SK-N-SH (cell line): Measurements from ENCODE around the gene GNAL. TPM values are rescaled to one million over a fixed set of nuclear protein-coding genes. Genes with fewer than 3 reads are reported as not detected.

Source experiments
- CTCF ChIA-PET: fragments of 300-600, 350-600 bp; formaldehyde crosslinking; extraction: SDS; loops from one replicate; lab custom pipeline; 2021; lab: Yijun Ruan, JAX
- POLR2A ChIA-PET: fragments of 350-600 bp; sonication (Branson Sonifier 250); formaldehyde crosslinking; extraction: SDS; loops from one replicate; lab custom pipeline; 2020; ENCODE audit warnings: antibody characterized with exemption, inconsistent platforms; lab: Yijun Ruan, JAX
- DNase-seq: peaks from one replicate; pipeline ENCODE4 v3.0.0; 2012
- H2AFZ ChIP-seq: fragments of 200-600 bp; sonication (generic); 2 replicates; pipeline ENCODE4 v1.8.1; 2016; ENCODE audit warnings: antibody characterized with exemption, mild to moderate bottlenecking, low read depth
- H3F3A ChIP-seq: fragments of 200-600 bp; sonication (generic); replicated peaks from 2 replicates; pipeline ENCODE3; 2016; ENCODE audit warnings: antibody characterized with exemption, mild to moderate bottlenecking; ENCODE audit not compliant: insufficient read depth
- H3K27ac ChIP-seq, 2 experiments: fragments of 200-500 bp in 1 of 2; fragments of 200-600 bp in 1 of 2; sonication (Bioruptor generic) in 1 of 2; sonication (generic), shearing (Covaris generic) in 1 of 2; 2 replicates each; pipeline versions ENCODE4 v1.5.1 to v1.6.1; 2014 to 2016; ENCODE audit warnings: low read depth in 2 of 2, inconsistent platforms in 1 of 2, low read length in 1 of 2, mild to moderate bottlenecking in 1 of 2, mixed read lengths in 1 of 2
- H3K27me3 ChIP-seq: fragments of 200-600 bp; sonication (generic), shearing (Covaris generic); 2 replicates; pipeline ENCODE4 v1.6.1; 2016; ENCODE audit warnings: mixed run types; ENCODE audit not compliant: insufficient read depth
- H3K36me3 ChIP-seq, 2 experiments: fragments of 200-500 bp in 1 of 2; fragments of 200-600 bp in 1 of 2; sonication (Bioruptor generic) in 1 of 2; sonication (generic) in 1 of 2; replicated peaks in 1 of 2; 2 replicates each; pipeline versions ENCODE3 to v1.5.1; 2014 to 2016; ENCODE audit warnings: low read length in 1 of 2, mild to moderate bottlenecking in 1 of 2; ENCODE audit not compliant: insufficient read depth in 2 of 2, control insufficient read depth in 1 of 2
- H3K4me1 ChIP-seq, 2 experiments: fragments of 200-500 bp in 1 of 2; fragments of 200-600 bp in 1 of 2; sonication (Bioruptor generic) in 1 of 2; sonication (generic), shearing (Covaris generic) in 1 of 2; 2 replicates each; pipeline versions ENCODE4 v1.5.1 to v1.6.1; 2014 to 2016; ENCODE audit warnings: low read depth in 1 of 2, low read length in 1 of 2, mixed run types in 1 of 2; ENCODE audit not compliant: insufficient read depth in 2 of 2, control insufficient read depth in 1 of 2
- H3K4me2 ChIP-seq: fragments of 200-600 bp; sonication (generic), shearing (Covaris generic); 2 replicates; pipeline ENCODE4 v1.6.1; 2017; ENCODE audit warnings: mixed run types
- H3K4me3 ChIP-seq, 2 experiments: fragments of 200-500 bp in 1 of 2; fragments of 200-600 bp in 1 of 2; sonication (Bioruptor generic) in 1 of 2; sonication (generic), shearing (Covaris generic) in 1 of 2; 2 replicates each; pipeline versions ENCODE4 v1.5.1 to v1.8.1; 2014 to 2016; ENCODE audit warnings: low read depth in 2 of 2, inconsistent platforms in 1 of 2, low read length in 1 of 2, mild to moderate bottlenecking in 1 of 2, mixed read lengths in 1 of 2, moderate library complexity in 1 of 2
- H3K79me2 ChIP-seq: fragments of 200-600 bp; sonication (generic); 2 replicates; pipeline ENCODE4 v1.8.1; 2017; ENCODE audit warnings: mild to moderate bottlenecking; ENCODE audit not compliant: insufficient read depth
- H3K9ac ChIP-seq: fragments of 200-600 bp; sonication (generic); 2 replicates; pipeline ENCODE4 v1.6.1; 2017; ENCODE audit warnings: mixed run types
- H3K9me2 ChIP-seq: fragments of 200-600 bp; sonication (generic); 2 replicates; pipeline ENCODE4 v1.6.1; 2017; ENCODE audit warnings: mixed run types
- H3K9me3 ChIP-seq: fragments of 200-600 bp; sonication (generic); 2 replicates; pipeline ENCODE4 v1.6.1; 2017; ENCODE audit warnings: mixed run types, mild to moderate bottlenecking, moderate library complexity
- H4K20me1 ChIP-seq: fragments of 200-600 bp; sonication (generic); 2 replicates; pipeline ENCODE4 v1.6.1; 2017; ENCODE audit warnings: mild to moderate bottlenecking, mixed run types; ENCODE audit not compliant: insufficient read depth
- FOXM1 ChIP-seq: IDR thresholded peaks from 2 replicates; pipeline ENCODE4 v1.4.0; 2012; ENCODE audit warnings: low read depth, mild to moderate bottlenecking
- GABPA ChIP-seq: IDR thresholded peaks from 2 replicates; pipeline ENCODE4 v1.4.0; 2012; ENCODE audit warnings: low read depth, mild to moderate bottlenecking
- GATA2 ChIP-seq: sonication (generic); formaldehyde crosslinking; IDR thresholded peaks from 2 replicates; pipeline ENCODE4 v1.5.0; 2020; ENCODE audit warnings: mild to moderate bottlenecking, missing genetic modification reagents
- JUND ChIP-seq: IDR thresholded peaks from 2 replicates; pipeline ENCODE4 v1.4.0; 2012
- MXI1 ChIP-seq: IDR thresholded peaks from 2 replicates; pipeline ENCODE4 v1.6.1; 2012; ENCODE audit warnings: mild to moderate bottlenecking, low read depth, low read length, improper control_type of control experiment
- RAD21 ChIP-seq: IDR thresholded peaks from 2 replicates; pipeline ENCODE4 v1.6.1; 2012; ENCODE audit warnings: mild to moderate bottlenecking, low read length
- RFX5 ChIP-seq: IDR thresholded peaks from 2 replicates; pipeline ENCODE4 v1.6.1; 2012; ENCODE audit warnings: mild to moderate bottlenecking, improper control_type of control experiment, low read length
- WGBS: methylation state at CpG from one replicate; pipeline ENCODE4 v1.1.6; 2017; ENCODE audit warnings: low lambda C conversion rate; 5-methylcytosine and 5-hydroxymethylcytosine counted together
- polyA plus RNA-seq, 3 experiments: library from polyadenylated mRNA; depleted of rRNA; stranded (reverse); fragments of >200 nt; gene quantifications; 2 replicates each; pipeline ENCODE4 v1.2.3, GENCODE V29; 2012
- TF ChIP-seq, protein P1 (sequence below): IDR thresholded peaks from 2 replicates; pipeline ENCODE4; 2012
- TF ChIP-seq, protein P2 (sequence below): IDR thresholded peaks from 2 replicates; pipeline ENCODE4 v1.6.1; 2012; ENCODE audit warnings: mild to moderate bottlenecking, low read depth, low read length, moderate library complexity
- TF ChIP-seq, protein P3 (sequence below): IDR thresholded peaks from 2 replicates; pipeline ENCODE4 v1.4.0; 2012; ENCODE audit warnings: low read depth

The GNAL gene
- polyA plus RNA-seq, 1 of the 3 experiments (the other 2 are of a cell fraction) = 0.13 TPM

DNA sequence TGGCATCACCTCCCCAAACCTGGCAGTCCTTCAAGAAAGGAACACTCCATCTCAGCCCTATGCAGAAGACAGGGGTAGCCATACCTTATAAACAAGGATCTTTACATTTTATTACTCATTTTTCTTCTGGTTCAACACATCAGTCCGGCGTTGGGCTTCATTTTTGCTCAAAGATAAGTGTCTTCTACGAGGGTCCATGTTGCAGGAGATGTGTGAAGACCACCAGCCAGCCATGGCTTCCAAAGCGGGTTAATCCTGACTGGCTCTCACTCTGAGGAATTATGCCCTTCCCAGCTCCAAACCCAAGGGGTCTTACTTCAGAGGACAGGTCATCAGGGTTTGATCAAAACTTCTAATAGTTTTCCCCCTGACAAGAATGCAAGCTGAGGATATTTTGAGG, 23.9 kb upstream of the GNAL start:
- Histone ChIP-seq H3K9ac (no peak overlapping the region), H3K27me3 (peaks cover 71% of the 10 kb centered on the region), H3K27ac (no peak overlapping the region), H3K9me2 (no peaks in the 10 kb centered on the region), H3K4me1 (no peaks in the 10 kb centered on the region), H2AFZ (no peak overlapping the region), H3F3A (no peaks in the 10 kb centered on the region), H3K79me2 (no peaks in the 10 kb centered on the region), H4K20me1 (no peaks in the 10 kb centered on the region), H3K36me3 (no peaks in the 10 kb centered on the region), H3K9me3 (no peaks in the 10 kb centered on the region), H3K4me2 (no peak overlapping the region), H3K4me3 (no peak overlapping the region)
- WGBS = 0% methylated on average over 4 of the region's 4 CpGs
- ChIA-PET POLR2A (no interaction called here), CTCF (interaction anchor here (1.6 kb wide), 1 partner anchor 374 kb away, joined by 4 read pairs; no protein-coding TSS in a partner anchor)
- TF ChIP-seq GABPA (no peak), MXI1 (no peak)
- TF ChIP-seq, protein P1, sequence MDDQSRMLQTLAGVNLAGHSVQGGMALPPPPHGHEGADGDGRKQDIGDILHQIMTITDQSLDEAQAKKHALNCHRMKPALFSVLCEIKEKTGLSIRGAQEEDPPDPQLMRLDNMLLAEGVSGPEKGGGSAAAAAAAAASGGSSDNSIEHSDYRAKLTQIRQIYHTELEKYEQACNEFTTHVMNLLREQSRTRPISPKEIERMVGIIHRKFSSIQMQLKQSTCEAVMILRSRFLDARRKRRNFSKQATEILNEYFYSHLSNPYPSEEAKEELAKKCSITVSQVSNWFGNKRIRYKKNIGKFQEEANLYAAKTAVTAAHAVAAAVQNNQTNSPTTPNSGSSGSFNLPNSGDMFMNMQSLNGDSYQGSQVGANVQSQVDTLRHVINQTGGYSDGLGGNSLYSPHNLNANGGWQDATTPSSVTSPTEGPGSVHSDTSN = no peak
- DNase-seq = no peak

DNA sequence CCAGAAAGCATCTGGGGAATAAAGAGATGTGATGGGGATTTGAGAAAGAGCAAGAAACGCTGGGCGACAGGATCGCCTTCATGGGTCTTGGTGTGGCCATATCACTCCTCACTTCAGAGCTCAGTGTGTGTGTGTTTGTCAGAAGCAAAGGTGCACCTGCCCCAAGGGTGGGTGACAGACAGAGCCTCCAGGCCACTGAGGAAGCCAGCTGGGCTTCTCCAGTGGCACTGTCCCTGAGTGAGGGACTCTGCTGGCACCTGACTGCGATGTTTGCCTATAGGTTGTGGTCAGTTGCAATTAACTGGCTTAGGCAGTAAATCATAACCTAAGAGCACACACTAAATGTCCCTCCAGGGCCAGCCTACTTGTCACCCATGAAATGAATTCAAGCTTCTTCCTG, 23.5 kb upstream of the GNAL start:
- DNase-seq = no peak
- Histone ChIP-seq H3K4me1 (no peaks in the 10 kb centered on the region), H3K9me3 (no peaks in the 10 kb centered on the region), H3K9ac (no peak overlapping the region), H3K9me2 (no peaks in the 10 kb centered on the region), H3K36me3 (no peaks in the 10 kb centered on the region), H3K27me3 (peaks cover 71% of the 10 kb centered on the region), H3K4me2 (no peak overlapping the region), H3K27ac (no peak overlapping the region), H3K79me2 (no peaks in the 10 kb centered on the region), H2AFZ (no peak overlapping the region), H3F3A (no peaks in the 10 kb centered on the region), H4K20me1 (no peaks in the 10 kb centered on the region), H3K4me3 (no peak overlapping the region)
- CTCF ChIA-PET = interaction anchor here (1.6 kb wide), 1 partner anchor 373 kb away, joined by 4 read pairs; no protein-coding TSS in a partner anchor
- WGBS = 2% methylated on average over 3 of the region's 4 CpGs
- no peak for TF ChIP-seq MXI1
- no peak for TF ChIP-seq JUND
- no peak for TF ChIP-seq GATA2 (CRISPR knock-in tag)
- no peak for TF ChIP-seq RAD21
- TF ChIP-seq, protein P2, sequence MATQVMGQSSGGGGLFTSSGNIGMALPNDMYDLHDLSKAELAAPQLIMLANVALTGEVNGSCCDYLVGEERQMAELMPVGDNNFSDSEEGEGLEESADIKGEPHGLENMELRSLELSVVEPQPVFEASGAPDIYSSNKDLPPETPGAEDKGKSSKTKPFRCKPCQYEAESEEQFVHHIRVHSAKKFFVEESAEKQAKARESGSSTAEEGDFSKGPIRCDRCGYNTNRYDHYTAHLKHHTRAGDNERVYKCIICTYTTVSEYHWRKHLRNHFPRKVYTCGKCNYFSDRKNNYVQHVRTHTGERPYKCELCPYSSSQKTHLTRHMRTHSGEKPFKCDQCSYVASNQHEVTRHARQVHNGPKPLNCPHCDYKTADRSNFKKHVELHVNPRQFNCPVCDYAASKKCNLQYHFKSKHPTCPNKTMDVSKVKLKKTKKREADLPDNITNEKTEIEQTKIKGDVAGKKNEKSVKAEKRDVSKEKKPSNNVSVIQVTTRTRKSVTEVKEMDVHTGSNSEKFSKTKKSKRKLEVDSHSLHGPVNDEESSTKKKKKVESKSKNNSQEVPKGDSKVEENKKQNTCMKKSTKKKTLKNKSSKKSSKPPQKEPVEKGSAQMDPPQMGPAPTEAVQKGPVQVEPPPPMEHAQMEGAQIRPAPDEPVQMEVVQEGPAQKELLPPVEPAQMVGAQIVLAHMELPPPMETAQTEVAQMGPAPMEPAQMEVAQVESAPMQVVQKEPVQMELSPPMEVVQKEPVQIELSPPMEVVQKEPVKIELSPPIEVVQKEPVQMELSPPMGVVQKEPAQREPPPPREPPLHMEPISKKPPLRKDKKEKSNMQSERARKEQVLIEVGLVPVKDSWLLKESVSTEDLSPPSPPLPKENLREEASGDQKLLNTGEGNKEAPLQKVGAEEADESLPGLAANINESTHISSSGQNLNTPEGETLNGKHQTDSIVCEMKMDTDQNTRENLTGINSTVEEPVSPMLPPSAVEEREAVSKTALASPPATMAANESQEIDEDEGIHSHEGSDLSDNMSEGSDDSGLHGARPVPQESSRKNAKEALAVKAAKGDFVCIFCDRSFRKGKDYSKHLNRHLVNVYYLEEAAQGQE = no peak
- no peak for TF ChIP-seq RFX5
- no peak for TF ChIP-seq FOXM1
- TF ChIP-seq, protein P3, sequence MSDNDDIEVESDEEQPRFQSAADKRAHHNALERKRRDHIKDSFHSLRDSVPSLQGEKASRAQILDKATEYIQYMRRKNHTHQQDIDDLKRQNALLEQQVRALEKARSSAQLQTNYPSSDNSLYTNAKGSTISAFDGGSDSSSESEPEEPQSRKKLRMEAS = no peak
- POLR2A ChIA-PET = no interaction called here
